ENCODE measurements around the gene EPHB1.

- no peak for TF ChIP-seq TAF1 (conservative IDR thresholded peaks at IDR 0.05)
- TF ChIP-seq JUND (IDR thresholded peaks at IDR 0.05), result no peak
- no peak for TF ChIP-seq CTCF (IDR thresholded peaks at IDR 0.05; ENCODE audit: low read depth, low read length, missing input control)
- no peak for TF ChIP-seq RAD21 (IDR thresholded peaks at IDR 0.05)
Measured at GRCh38 chr3:135301670-135302069, 506.6 kb downstream of the EPHB1 start.
